ENCODE data around the gene NRIP3. TPM values are rescaled to one million over a fixed set of nuclear protein-coding genes. Genes with fewer than 3 reads are reported as not detected.

NRIP3 gene
- total RNA-seq (2021; ENCODE audit: unreplicated experiment) = 22.8 TPM
- 10.5 TPM for polyA plus RNA-seq (2012; ENCODE audit: insufficient read length)
- percentile 64 among the genes with signal in this experiment for Bru-seq, nascent RNA
- percentile 73 among the genes with signal in this experiment for BruChase-seq, experiment 1, labeled RNA remaining after a 2-hour chase
- BruChase-seq, experiment 2, labeled RNA remaining after a 6-hour chase = percentile 86 among the genes with signal in this experiment
- long read RNA-seq, transcript NRIP3-201 (7 exons, 3,809 nt) = major isoform, 54 of 77 reads
- long read RNA-seq, partial matches to known transcripts = 3 of 77 reads
- long read RNA-seq, other reads (novel, unspliced or antisense) = 20 of 77 reads

GRCh38 chr11:9003573-9004182 is at the start of gene NRIP3:
Gene NRIP3 (minus strand): TSS chr11:9004001. CDS start chr11:9003935, 66 bp downstream.
- Histone ChIP-seq H3K4me1 (ENCODE audit: control insufficient read depth, insufficient read depth, low read length) (peaks cover 26% of the 10 kb centered on the region), H3K9me3 (ENCODE audit: control insufficient read depth, insufficient read depth, low read depth, low read length) (no peaks in the 10 kb centered on the region), H3K27me3 (ENCODE audit: control insufficient read depth, insufficient read depth, low read length) (no peaks in the 10 kb centered on the region), H3K4me3 (ENCODE audit: low read depth in 2 of 2, low read length in 2 of 2) (peak within 1 kb of the TSS; percentile 54 to 87), H3K36me3 (ENCODE audit: control insufficient read depth, insufficient read depth, low read length) (no peaks in the 10 kb centered on the region), H3K27ac (ENCODE audit: low read length) (peak within 1 kb of the TSS; percentile 71)
- ChIA-PET POLR2A (interaction anchor here (0.8 kb wide), 1 partner anchor 133 kb away, joined by 5 read pairs; no protein-coding TSS in a partner anchor), CTCF (no interaction called here)
- intact Hi-C loops (cut with micrococcal nuclease; ENCODE audit: unreplicated experiment) = no loop called here
- TF ChIP-seq TCF7L2 (IDR thresholded peaks at IDR 0.05; ENCODE audit: low read depth, low read length) (peak; percentile 36; the same call in 1 of the 2 replicates), REST (IDR thresholded peaks at IDR 0.05; ENCODE audit: insufficient read depth in 1 of 2, low read depth in 2 of 2, low read length in 1 of 2) (no peak), POLR2AphosphoS5 (IDR thresholded peaks at IDR 0.05; ENCODE audit: low read depth, low read length) (peak; percentile 90), CTCF (IDR thresholded peaks at IDR 0.05) (no peak), SIN3A (IDR thresholded peaks at IDR 0.05; ENCODE audit: borderline replicate concordance, insufficient read depth, low read depth, low read length) (peak; percentile 79; the same call in 1 of the 2 replicates)
- no TSS peak for BruUV-seq (replicated peaks)
- in situ Hi-C loops (cut with HindIII; ENCODE audit: low pct_unique_long_range_greater_than_20kb, low sequenced_read_pairs) = no loop called here
- DNase-seq (ENCODE audit: low read depth, low spot score) = no peak
- ATAC-seq = peak; percentile 88

GRCh38 chr11:9052316-9052715 is 48.5 kb upstream of the NRIP3 start:
- in situ Hi-C loops (cut with HindIII; ENCODE audit: low pct_unique_long_range_greater_than_20kb, low sequenced_read_pairs) = no loop called here
- POLR2A ChIA-PET = no interaction called here
- Histone ChIP-seq H3K4me1 (ENCODE audit: control insufficient read depth, insufficient read depth, low read length) (no peaks in the 10 kb centered on the region), H3K36me3 (ENCODE audit: control insufficient read depth, insufficient read depth, low read length) (no peaks in the 10 kb centered on the region), H3K9me3 (ENCODE audit: control insufficient read depth, insufficient read depth, low read depth, low read length) (no peaks in the 10 kb centered on the region), H3K27ac (ENCODE audit: low read length) (no peak overlapping the region), H3K4me3 (ENCODE audit: low read depth in 2 of 2, low read length in 2 of 2) (no peak overlapping the region), H3K27me3 (ENCODE audit: control insufficient read depth, insufficient read depth, low read length) (no peaks in the 10 kb centered on the region)
- intact Hi-C loops (cut with micrococcal nuclease; ENCODE audit: unreplicated experiment) = no loop called here
- DNase-seq (ENCODE audit: low read depth, low spot score) = no peak
- CTCF ChIA-PET = no interaction called here
- BruUV-seq (replicated peaks) = no TSS peak
- TF ChIP-seq CTCF (IDR thresholded peaks at IDR 0.05) (no peak), TCF7L2 (IDR thresholded peaks at IDR 0.05; ENCODE audit: low read depth, low read length) (no peak), REST (IDR thresholded peaks at IDR 0.05; ENCODE audit: insufficient read depth in 1 of 2, low read depth in 2 of 2, low read length in 1 of 2) (no peak), SIN3A (IDR thresholded peaks at IDR 0.05; ENCODE audit: borderline replicate concordance, insufficient read depth, low read depth, low read length) (no peak), POLR2AphosphoS5 (IDR thresholded peaks at IDR 0.05; ENCODE audit: low read depth, low read length) (no peak)
- 0 out of 2 replicates have a peak, but pooled peaks have one; percentile 19 for ATAC-seq

Measured in Panc1 (cell line).